Body of pancreas (tissue), 4 donors: Measurements from ENCODE around the gene LTC4S.

Source experiments
- POLR2A ChIP-seq, 3 donors: fragments of 450-650 bp; IDR thresholded peaks; one replicate each; pipeline ENCODE4 v1.6.1; 2016; ENCODE audit warnings: antibody characterized with exemption in 3 of 3, mild to moderate bottlenecking in 2 of 3
- TF ChIP-seq, protein P1 (sequence below), 7 experiments: fragments of 450-650 bp in 4 of 7; fragments of 200-600 bp in 3 of 7; sonication (generic) in 3 of 7; IDR thresholded peaks; one replicate each; pipeline ENCODE4 v1.5.1; 2016 to 2019; ENCODE audit warnings: antibody characterized with exemption in 7 of 7

DNA sequence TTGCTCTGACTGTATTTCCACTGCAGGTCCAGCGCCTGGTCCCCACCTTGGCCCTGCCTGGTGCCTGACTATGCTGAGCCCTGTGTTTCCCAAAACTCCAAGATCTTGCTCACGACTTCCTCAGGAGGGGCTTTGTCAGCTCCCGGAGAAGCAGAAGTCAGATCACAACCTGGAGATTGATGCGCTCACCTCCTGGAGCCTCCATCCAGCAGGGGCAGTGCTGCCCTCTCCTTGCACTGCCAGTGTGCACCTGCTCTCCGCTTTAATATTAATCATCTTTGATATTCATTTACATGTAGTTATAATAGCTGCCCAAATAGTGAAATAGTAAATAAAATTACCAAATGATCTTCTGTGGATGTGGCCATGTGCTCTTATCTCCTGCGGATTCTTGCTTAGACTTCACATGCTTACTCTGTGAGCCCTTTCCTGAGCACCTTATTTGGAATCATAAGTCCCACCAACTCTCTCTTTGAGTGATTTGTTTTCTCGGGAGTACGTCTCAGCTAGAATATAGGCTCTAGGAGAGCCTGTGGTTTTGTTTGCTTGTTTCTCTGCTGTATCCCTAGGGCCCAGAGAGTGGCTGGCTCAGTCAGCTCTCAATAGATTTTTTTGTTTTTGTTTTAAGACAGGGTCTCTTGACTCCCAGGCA is 43.8 kb upstream of the LTC4S start:
- TF ChIP-seq, protein P1, sequence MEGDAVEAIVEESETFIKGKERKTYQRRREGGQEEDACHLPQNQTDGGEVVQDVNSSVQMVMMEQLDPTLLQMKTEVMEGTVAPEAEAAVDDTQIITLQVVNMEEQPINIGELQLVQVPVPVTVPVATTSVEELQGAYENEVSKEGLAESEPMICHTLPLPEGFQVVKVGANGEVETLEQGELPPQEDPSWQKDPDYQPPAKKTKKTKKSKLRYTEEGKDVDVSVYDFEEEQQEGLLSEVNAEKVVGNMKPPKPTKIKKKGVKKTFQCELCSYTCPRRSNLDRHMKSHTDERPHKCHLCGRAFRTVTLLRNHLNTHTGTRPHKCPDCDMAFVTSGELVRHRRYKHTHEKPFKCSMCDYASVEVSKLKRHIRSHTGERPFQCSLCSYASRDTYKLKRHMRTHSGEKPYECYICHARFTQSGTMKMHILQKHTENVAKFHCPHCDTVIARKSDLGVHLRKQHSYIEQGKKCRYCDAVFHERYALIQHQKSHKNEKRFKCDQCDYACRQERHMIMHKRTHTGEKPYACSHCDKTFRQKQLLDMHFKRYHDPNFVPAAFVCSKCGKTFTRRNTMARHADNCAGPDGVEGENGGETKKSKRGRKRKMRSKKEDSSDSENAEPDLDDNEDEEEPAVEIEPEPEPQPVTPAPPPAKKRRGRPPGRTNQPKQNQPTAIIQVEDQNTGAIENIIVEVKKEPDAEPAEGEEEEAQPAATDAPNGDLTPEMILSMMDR (IDR thresholded peaks at IDR 0.05) = no peak
- no peak for TF ChIP-seq POLR2A (IDR thresholded peaks at IDR 0.05)
